Retina (tissue), 1 donor: ENCODE results near the gene KLC3.
"Not testable (repeated sequence)": the region's sequence is repeated elsewhere in the genome, so short reads cannot be mapped to it uniquely, and the experiment has no call there.

Experiments
- DNase-seq: peaks from one replicate; pipeline ENCODE4 v3.0.0-alpha.2; 2016

KLC3 gene

GRCh38 chr19:45320997-45321775 is 19.4 kb upstream of the KLC3 start:
- no peak for DNase-seq

- DNase-seq, result no peak
Measured at GRCh38 chr19:45321848-45322247, 18.7 kb upstream of the KLC3 start.

GRCh38 chr19:45322311-45322710 is 18.2 kb upstream of the KLC3 start:
- peak; percentile 69 for DNase-seq

GRCh38 chr19:45322744-45323281 is 17.7 kb upstream of the KLC3 start, which contains the start of gene CKM:
Gene CKM (minus strand): TSS chr19:45322875. CDS start chr19:45319713, 3,162 bp downstream.
- DNase-seq, result peak; percentile 54

- peak; percentile 55 for DNase-seq
Measured at GRCh38 chr19:45323671-45324081, 16.9 kb upstream of the KLC3 start.

- DNase-seq, result no peak
Measured at GRCh38 chr19:45324349-45324907, 16.1 kb upstream of the KLC3 start.

- no peak for DNase-seq
Measured at GRCh38 chr19:45327404-45328143, 13.0 kb upstream of the KLC3 start.

GRCh38 chr19:45331411-45331810 is 9.1 kb upstream of the KLC3 start:
- DNase-seq, result no peak

- no peak for DNase-seq
Measured at GRCh38 chr19:45333609-45334303, 6.8 kb upstream of the KLC3 start.

- not testable (repeated sequence) for DNase-seq
Measured at GRCh38 chr19:45334881-45335280, 5.7 kb upstream of the KLC3 start.

- DNase-seq, result no peak
Measured at GRCh38 chr19:45336696-45337251, 3.8 kb upstream of the KLC3 start.

- no peak for DNase-seq
Measured at GRCh38 chr19:45339629-45340028, 921 bp upstream of the KLC3 start.

- no peak for DNase-seq
Measured at GRCh38 chr19:45340899-45341453, 426 bp downstream of the KLC3 start.

- no peak for DNase-seq
Measured at GRCh38 chr19:45342911-45343310, 2.4 kb downstream of the KLC3 start.

- no peak for DNase-seq
Measured at GRCh38 chr19:45344621-45345505, 4.3 kb downstream of the KLC3 start.

- no peak for DNase-seq
Measured at GRCh38 chr19:45345506-45345860, 4.9 kb downstream of the KLC3 start.

- DNase-seq, result no peak
Measured at GRCh38 chr19:45346449-45346848, 5.9 kb downstream of the KLC3 start.

GRCh38 chr19:45347570-45348366 is 7.2 kb downstream of the KLC3 start:
- DNase-seq, result no peak

- DNase-seq, result no peak
Measured at GRCh38 chr19:45348367-45349125, 8.0 kb downstream of the KLC3 start.

- DNase-seq, result no peak
Measured at GRCh38 chr19:45349126-45349415, 8.5 kb downstream of the KLC3 start.
